GM12874 (cell line): ENCODE results near the gene REM2.

Source experiments
- TF ChIP-seq, protein P1 (sequence below): IDR thresholded peaks from 2 replicates; pipeline ENCODE4 v1.5.1; 2011; ENCODE audit warnings: low read depth, mild to moderate bottlenecking, control low read depth, low read length, moderate library complexity; ENCODE audit not compliant: insufficient read depth

The REM2 gene

DNA sequence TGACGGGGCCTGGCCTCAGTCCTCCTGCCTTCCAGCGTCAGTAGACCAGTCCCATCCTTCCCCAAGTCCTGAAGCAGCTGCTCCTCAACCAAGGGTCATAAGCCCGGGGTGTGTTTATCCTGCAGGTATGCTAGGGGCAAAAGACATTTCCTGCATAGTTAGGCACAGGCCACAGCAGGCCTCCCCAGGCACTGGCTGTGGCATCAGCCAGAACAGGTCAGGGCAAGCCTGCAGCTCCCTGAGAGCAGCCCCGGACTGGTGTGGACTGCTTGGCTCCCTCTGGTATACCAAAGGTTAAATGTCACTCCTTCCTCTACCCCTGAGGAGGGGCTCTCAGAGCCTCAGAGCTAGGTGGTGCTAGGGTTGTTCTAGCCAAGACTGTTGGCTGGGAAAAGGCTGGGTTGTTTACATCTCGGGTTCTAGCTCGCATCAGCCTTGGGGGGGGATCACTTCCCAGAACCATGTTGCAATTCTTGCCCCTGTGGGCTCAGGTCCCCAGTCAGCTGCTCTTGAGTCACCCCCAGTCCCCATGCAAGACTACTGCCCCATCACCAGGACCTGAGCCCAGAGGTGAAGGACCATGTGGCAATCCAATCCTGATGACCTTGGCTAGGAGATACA, 43.8 kb upstream of the REM2 start:
- TF ChIP-seq, protein P1, sequence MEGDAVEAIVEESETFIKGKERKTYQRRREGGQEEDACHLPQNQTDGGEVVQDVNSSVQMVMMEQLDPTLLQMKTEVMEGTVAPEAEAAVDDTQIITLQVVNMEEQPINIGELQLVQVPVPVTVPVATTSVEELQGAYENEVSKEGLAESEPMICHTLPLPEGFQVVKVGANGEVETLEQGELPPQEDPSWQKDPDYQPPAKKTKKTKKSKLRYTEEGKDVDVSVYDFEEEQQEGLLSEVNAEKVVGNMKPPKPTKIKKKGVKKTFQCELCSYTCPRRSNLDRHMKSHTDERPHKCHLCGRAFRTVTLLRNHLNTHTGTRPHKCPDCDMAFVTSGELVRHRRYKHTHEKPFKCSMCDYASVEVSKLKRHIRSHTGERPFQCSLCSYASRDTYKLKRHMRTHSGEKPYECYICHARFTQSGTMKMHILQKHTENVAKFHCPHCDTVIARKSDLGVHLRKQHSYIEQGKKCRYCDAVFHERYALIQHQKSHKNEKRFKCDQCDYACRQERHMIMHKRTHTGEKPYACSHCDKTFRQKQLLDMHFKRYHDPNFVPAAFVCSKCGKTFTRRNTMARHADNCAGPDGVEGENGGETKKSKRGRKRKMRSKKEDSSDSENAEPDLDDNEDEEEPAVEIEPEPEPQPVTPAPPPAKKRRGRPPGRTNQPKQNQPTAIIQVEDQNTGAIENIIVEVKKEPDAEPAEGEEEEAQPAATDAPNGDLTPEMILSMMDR, result no peak

DNA sequence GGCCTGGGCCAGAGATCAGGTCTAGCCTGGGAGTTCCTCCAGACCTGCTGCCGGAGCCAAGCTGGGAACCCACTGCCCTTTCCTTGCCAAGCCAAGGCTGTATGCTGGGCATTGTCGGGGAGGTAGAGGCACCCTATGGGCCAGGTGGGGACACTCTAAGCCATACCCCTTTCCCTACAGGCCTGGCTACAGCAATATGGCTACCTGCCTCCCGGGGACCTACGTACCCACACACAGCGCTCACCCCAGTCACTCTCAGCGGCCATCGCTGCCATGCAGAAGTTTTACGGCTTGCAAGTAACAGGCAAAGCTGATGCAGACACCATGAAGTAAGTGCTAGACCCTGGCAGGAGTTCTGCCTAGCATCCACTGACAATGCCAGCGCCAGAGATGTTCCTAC, 41.7 kb upstream of the REM2 start:
- TF ChIP-seq, protein P1, result no peak

DNA sequence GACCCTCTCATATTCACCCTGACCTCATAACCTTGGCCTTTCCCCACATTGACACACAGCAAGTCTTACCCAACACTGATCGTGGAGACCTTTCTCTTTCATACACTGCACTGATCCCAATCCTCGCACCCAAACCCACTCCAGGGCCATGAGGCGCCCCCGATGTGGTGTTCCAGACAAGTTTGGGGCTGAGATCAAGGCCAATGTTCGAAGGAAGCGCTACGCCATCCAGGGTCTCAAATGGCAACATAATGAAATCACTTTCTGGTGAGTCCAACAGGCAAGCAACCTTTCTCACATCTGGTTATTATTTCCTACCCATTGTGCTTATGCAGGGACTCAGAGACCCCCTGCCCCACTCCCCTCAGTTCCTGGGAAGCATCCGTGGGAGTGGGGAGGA, 41.3 kb upstream of the REM2 start:
- TF ChIP-seq, protein P1, result no peak

DNA sequence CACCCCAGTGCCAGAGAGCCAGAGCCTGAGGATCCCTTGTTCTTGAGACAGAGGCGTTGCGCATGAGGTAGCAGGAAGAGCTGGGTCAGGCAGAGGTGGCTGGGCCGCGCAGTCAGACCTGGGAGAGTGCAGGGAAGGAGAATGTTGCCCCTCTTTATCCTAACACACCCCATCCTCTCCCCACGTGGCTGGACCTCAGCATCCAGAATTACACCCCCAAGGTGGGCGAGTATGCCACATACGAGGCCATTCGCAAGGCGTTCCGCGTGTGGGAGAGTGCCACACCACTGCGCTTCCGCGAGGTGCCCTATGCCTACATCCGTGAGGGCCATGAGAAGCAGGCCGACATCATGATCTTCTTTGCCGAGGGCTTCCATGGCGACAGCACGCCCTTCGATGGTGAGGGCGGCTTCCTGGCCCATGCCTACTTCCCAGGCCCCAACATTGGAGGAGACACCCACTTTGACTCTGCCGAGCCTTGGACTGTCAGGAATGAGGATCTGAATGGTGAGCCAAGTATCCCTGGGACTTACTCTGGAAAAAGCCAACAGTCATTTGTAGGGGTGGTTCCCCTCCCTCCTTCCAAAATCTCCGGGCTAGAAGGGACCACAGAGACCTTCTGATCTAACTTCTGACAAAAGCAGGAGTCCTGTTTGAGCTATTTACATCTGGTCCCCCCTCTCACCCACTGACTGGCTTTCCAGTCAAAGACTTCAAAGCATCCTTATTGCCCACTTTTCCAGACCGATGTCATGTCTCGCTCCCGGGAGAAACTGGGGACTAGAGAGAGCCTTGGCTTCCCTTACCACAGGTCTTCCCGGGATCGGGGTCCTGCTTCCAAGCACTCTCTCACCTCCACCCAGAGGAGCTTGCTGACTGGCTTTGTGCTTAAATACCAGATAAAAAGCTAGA, 40.6 kb upstream of the REM2 start:
- TF ChIP-seq, protein P1, result no peak

DNA sequence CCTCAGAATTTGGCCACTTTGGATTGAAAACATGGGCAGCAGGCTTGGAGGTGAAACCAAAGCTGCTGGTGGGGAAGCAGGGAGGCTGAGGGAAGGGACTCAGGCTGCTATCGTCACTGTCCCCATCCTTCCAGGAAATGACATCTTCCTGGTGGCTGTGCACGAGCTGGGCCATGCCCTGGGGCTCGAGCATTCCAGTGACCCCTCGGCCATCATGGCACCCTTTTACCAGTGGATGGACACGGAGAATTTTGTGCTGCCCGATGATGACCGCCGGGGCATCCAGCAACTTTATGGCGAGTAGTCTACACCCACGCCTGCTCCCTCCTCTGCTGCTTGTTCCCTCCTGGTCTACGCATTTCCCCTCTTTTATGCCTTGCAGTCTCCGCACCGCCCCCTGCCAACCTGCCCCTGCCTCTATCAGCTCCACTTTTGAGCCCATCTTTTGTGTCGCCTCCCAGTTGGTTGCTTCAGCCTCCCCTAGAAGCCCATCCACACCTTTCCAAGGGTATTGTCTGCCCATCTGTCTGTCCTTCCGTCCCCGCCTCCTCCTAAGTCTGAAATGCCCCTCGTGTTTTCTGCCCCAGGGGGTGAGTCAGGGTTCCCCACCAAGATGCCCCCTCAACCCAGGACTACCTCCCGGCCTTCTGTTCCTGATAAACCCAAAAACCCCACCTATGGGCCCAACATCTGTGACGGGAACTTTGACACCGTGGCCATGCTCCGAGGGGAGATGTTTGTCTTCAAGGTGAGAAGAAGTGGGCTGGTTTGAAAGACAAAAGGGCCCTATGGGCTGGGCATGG, 39.7 kb upstream of the REM2 start:
- TF ChIP-seq, protein P1, result no peak

DNA sequence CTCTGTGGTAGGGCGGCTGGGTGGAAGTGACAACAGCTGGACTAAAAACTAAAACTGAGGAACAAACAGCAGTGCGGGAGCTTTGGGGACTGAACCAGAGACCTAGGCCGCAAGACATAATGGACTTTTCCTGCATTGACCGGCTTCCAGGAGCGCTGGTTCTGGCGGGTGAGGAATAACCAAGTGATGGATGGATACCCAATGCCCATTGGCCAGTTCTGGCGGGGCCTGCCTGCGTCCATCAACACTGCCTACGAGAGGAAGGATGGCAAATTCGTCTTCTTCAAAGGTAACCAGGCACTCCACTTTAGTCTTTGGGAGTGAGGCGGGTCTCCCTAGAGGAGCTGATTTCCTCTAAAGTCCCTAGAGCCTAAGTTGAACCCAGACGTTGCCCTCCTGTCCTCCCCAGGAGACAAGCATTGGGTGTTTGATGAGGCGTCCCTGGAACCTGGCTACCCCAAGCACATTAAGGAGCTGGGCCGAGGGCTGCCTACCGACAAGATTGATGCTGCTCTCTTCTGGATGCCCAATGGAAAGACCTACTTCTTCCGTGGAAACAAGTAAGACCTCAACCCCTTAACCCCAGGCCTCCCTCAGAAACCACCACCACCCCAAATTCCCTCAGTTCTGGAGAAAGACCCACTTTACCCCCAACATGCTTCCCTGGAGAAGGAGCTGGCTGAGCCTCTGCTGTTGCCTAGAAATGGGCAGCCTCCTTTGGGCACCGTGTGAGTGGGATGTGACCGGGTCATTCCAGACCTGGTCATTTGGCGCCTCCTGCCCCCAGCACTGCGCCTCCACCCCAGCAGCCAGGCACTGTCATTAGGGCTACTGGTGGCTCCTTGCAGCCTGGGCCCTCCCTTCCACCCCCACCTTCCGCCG, 38.6 kb upstream of the REM2 start:
- TF ChIP-seq, protein P1, result no peak
